Progenitor cell of endocrine pancreas (in vitro differentiated cells): ENCODE data around the gene MACROD2. TPM values are rescaled to one million over a fixed set of nuclear protein-coding genes. Genes with fewer than 3 reads are reported as not detected.

Experiments used
- DNase-seq: peaks from one replicate; pipeline ENCODE4 v3.0.0; 2021; ENCODE audit warnings: low spot score; ENCODE audit not compliant: unreplicated experiment
- H3K27ac Mint-ChIP-seq: 2 replicates; pipeline ENCODE4 v1.8.0; 2021; ENCODE audit warnings: mild to moderate bottlenecking, moderate library complexity, mixed read lengths
- H3K27me3 Mint-ChIP-seq: 2 replicates; pipeline ENCODE4 v1.8.0; 2021; ENCODE audit warnings: mixed read lengths
- H3K36me3 Mint-ChIP-seq: 2 replicates; pipeline ENCODE4 v1.8.0; 2022; ENCODE audit warnings: mixed read lengths; ENCODE audit not compliant: insufficient read depth
- H3K4me1 Mint-ChIP-seq: 2 replicates; pipeline ENCODE4 v1.8.0; 2021; ENCODE audit warnings: low read depth, mixed read lengths
- H3K4me3 Mint-ChIP-seq: 2 replicates; pipeline ENCODE4 v1.8.0; 2021; ENCODE audit warnings: low read depth, mild to moderate bottlenecking, moderate library complexity, mixed read lengths
- H3K9me3 Mint-ChIP-seq: 2 replicates; pipeline ENCODE4 v1.8.0; 2021; ENCODE audit warnings: low read depth, mixed read lengths
- total RNA-seq: library from RNA; stranded (reverse); gene quantifications from 2 replicates; pipeline ENCODE4 v1.2.1, GENCODE V29; 2021
- TF ChIP-seq, protein P1 (sequence below): fragments of 200-600 bp; sonication (generic); IDR thresholded peaks from one replicate; pipeline ENCODE4 v1.5.0; 2021; ENCODE audit warnings: antibody characterized with exemption, mild to moderate bottlenecking; ENCODE audit not compliant: unreplicated experiment

The MACROD2 gene
- total RNA-seq, 1 donor from 2014 or later, result 7.6 TPM

DNA sequence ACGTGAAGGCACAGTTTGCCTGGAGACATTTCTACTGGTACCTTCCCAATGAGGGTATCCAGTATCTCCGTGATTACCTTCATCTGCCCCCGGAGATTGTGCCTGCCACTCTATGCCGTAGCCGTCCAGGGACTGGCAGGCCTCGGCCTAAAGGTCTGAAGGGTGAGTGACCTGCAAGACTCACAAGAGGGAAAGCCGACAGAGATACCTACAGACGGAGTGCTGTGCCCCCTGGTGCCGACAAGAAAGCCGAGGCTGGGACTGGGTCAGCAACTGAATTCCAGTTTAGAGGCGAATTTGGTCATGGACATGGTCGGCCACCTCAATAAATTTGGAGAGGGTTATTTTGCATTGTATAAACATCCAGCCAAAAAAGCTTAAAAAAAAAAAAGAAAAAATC, 762.4 kb downstream of the MACROD2 start:
- DNase-seq, result no peak
- Mint-ChIP-seq H3K27ac (no peak overlapping the region), H3K27me3 (peaks cover under 1% of the 10 kb centered on the region), H3K4me3 (no peak overlapping the region), H3K36me3 (no peaks in the 10 kb centered on the region), H3K4me1 (peaks cover 2% of the 10 kb centered on the region), H3K9me3 (peaks cover 3% of the 10 kb centered on the region)
- TF ChIP-seq, protein P1, sequence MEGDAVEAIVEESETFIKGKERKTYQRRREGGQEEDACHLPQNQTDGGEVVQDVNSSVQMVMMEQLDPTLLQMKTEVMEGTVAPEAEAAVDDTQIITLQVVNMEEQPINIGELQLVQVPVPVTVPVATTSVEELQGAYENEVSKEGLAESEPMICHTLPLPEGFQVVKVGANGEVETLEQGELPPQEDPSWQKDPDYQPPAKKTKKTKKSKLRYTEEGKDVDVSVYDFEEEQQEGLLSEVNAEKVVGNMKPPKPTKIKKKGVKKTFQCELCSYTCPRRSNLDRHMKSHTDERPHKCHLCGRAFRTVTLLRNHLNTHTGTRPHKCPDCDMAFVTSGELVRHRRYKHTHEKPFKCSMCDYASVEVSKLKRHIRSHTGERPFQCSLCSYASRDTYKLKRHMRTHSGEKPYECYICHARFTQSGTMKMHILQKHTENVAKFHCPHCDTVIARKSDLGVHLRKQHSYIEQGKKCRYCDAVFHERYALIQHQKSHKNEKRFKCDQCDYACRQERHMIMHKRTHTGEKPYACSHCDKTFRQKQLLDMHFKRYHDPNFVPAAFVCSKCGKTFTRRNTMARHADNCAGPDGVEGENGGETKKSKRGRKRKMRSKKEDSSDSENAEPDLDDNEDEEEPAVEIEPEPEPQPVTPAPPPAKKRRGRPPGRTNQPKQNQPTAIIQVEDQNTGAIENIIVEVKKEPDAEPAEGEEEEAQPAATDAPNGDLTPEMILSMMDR, result no peak

DNA sequence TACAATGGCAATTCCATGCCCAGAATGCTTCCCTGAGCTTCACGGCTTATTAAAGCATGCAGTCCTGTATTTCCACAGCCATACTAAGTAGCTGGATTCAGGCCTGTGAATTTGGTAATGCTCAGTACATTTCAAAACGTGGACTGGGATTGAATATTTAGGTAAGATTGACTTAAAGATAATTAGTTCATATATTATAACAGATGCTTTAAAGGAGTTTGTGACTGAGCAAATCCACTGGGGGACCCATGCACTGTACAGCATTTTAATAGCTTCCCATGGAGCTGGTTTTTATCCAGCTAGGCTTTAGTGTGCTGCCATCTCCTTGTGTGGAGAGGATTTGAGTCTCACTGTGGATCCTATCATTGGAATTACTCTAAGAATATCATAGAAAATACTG, 763.0 kb downstream of the MACROD2 start:
- no peak for DNase-seq
- H3K4me3 Mint-ChIP-seq, result no peak overlapping the region
- H3K27ac Mint-ChIP-seq, result no peak overlapping the region
- no peaks in the 10 kb centered on the region for H3K4me1 Mint-ChIP-seq
- peaks cover 4% of the 10 kb centered on the region for H3K27me3 Mint-ChIP-seq
- H3K36me3 Mint-ChIP-seq, result no peaks in the 10 kb centered on the region
- H3K9me3 Mint-ChIP-seq, result peaks cover 3% of the 10 kb centered on the region
- TF ChIP-seq, protein P1, result no peak

DNA sequence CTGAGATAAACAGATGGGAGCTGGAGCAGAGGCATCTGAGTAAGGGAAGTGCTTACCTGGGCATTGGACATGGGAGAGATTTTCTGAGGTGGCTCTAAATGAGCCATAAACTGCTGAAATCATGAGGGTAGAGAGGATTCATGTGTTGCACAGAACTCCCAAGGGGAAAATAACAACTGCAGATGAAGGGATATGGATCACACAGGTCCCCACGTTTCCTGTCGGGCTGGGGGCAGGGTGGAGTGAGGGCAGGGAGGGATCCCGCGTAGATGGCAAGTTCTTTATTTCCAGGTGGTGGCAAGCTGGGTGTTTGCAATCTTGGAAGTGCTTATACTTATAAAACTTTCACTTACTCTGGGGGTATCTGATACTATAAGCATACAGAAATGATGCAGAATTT, 764.7 kb downstream of the MACROD2 start:
- TF ChIP-seq, protein P1, result no peak
- Mint-ChIP-seq H3K27me3 (peaks cover 6% of the 10 kb centered on the region), H3K4me3 (no peak overlapping the region), H3K36me3 (no peaks in the 10 kb centered on the region), H3K9me3 (peaks cover 3% of the 10 kb centered on the region), H3K27ac (no peak overlapping the region), H3K4me1 (no peaks in the 10 kb centered on the region)
- DNase-seq, result no peak

DNA sequence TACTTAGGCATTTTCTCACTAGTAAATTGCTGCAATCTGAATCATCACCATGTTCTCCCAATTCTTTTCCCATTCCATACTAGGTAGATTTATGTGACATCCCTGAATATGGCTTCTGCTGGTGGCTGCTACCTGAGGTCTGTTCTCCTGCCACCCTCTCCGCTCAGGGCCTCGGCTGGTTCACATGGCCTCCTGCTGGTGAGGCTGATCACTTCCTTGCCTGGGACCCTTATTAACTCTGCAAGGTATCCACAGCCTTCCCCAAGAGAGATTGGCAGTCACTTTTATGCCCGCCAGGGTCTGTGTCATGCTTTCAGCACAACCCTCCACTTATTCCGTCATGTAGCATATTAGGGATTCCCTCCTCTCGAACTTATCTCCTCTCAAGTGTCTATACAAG, 766.6 kb downstream of the MACROD2 start:
- H3K4me3 Mint-ChIP-seq, result no peak overlapping the region
- peaks cover 6% of the 10 kb centered on the region for H3K27me3 Mint-ChIP-seq
- H3K27ac Mint-ChIP-seq, result no peak overlapping the region
- H3K36me3 Mint-ChIP-seq, result no peaks in the 10 kb centered on the region
- no peaks in the 10 kb centered on the region for H3K4me1 Mint-ChIP-seq
- DNase-seq, result no peak
- H3K9me3 Mint-ChIP-seq, result peaks cover under 1% of the 10 kb centered on the region
- TF ChIP-seq, protein P1, result peak; percentile 14

DNA sequence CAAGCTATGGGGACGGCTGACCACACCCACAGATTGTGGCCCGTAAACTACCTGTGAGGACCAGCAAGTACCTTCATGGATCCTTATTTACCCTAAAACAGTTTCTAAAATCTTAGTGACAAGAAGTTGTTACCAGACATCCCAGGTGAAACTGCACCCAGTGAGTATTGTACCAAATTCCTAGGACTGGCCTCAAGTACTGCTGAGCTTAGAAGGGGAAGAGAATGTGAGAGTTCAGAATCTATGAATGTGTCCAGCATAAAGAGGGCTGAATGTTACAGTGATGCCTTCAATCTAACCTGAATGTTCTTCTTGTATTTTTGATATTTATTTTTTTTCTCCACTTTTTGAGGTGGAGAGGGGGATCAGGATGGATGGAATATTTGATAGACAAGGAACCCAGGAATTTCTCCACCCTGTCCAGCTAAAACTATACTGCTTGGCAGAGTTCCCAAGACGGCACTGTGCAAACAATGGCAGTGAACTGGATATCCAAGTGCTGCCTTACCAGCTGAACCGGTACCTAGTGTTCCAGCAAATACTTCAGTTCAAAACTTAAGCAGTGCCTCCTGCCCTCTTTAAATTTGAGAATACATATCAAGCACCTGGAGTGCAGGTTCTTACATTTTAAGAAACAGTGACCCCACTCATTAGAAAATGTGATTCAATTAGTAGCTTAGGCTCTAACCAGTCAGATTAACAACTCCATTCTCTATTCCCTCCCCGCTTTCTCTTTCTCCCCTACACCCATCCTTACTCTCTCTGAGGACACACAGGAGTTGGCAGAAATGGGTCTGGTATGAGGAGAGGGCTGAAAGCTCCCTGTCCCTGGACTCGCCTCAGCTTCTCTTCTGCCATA, 769.4 kb downstream of the MACROD2 start:
- no peaks in the 10 kb centered on the region for H3K36me3 Mint-ChIP-seq
- H3K27ac Mint-ChIP-seq, result peak overlapping the region; percentile 34
- peaks cover 6% of the 10 kb centered on the region for H3K27me3 Mint-ChIP-seq
- H3K9me3 Mint-ChIP-seq, result no peaks in the 10 kb centered on the region
- no peaks in the 10 kb centered on the region for H3K4me1 Mint-ChIP-seq
- H3K4me3 Mint-ChIP-seq, result no peak overlapping the region
- TF ChIP-seq, protein P1, result no peak
- no peak for DNase-seq
